ENCODE results near the gene CACNB2. TPM values are rescaled to one million over a fixed set of nuclear protein-coding genes. Genes with fewer than 3 reads are reported as not detected.

CACNB2 gene
- total and polyA plus RNA-seq, 10 of the 15 experiments (the other 5 are each of a cell fraction or from before 2014, with no cell fraction given), result 0.62 to 8.1 (median 1.2) TPM

GRCh38 chr10:18554479-18554878, 414.3 kb downstream of the CACNB2 start:
- POLR2A ChIA-PET, result no interaction called here
- Histone ChIP-seq H3K27me3 (replicated peaks in 1 of 2; ENCODE audit: control insufficient read depth in 2 of 2, insufficient read depth in 2 of 2, low read length in 1 of 2) (no peaks in the 10 kb centered on the region), H3K4me3 (no peak overlapping the region), H3K9ac (ENCODE audit: control insufficient read depth, insufficient read depth, low read length) (no peak overlapping the region), H3K79me2 (ENCODE audit: control insufficient read depth, insufficient read depth, low read length) (no peaks in the 10 kb centered on the region), H3K9me3 (replicated peaks; ENCODE audit: control insufficient read depth, insufficient read depth, low read length) (no peaks in the 10 kb centered on the region; the same call in 2 of the 3 replicates), H3K36me3 (ENCODE audit: control insufficient read depth in 2 of 2, insufficient read depth in 2 of 2, low read length in 1 of 2) (peaks cover 0 to 4% of the 10 kb centered on the region in 2 experiments; a peak in 2 of 4 replicates), H4K20me1 (ENCODE audit: control insufficient read depth, insufficient read depth) (no peaks in the 10 kb centered on the region), H3K4me2 (ENCODE audit: control insufficient read depth, insufficient read depth) (no peak overlapping the region), H3K4me1 (ENCODE audit: control insufficient read depth, insufficient read depth, low read length) (no peaks in the 10 kb centered on the region), H2AFZ (ENCODE audit: control insufficient read depth, low read depth, low read length) (no peak overlapping the region), H3K27ac (ENCODE audit: control insufficient read depth, insufficient read depth) (no peak overlapping the region)
- ATAC-seq, result no peak
- FAIRE-seq, result no peak
- in situ Hi-C loops (cut with MboI), result no loop called here
- RAD21 ChIA-PET (ENCODE audit: unreplicated experiment), result no interaction called here
- CTCF ChIA-PET, result no interaction called here
- intact Hi-C loops (cut with micrococcal nuclease; ENCODE audit: unreplicated experiment), result no loop called here
- SMC1A ChIA-PET (ENCODE audit: uncharacterized antibody, unreplicated experiment), result no interaction called here
- WGBS (ENCODE audit: insufficient coverage, insufficient replicate concordance, low lambda C conversion rate, missing lambda C conversion rate), result 100% methylated on average over 3 of the region's 3 CpGs
- DNase-seq (ENCODE audit: low read depth, low spot score), result no peak
- BruUV-seq (replicated peaks), result no TSS peak
- TF ChIP-seq KLF5 (IDR thresholded peaks at IDR 0.05; ENCODE audit: partially characterized antibody) (no peak), HDAC6 (IDR thresholded peaks at IDR 0.05; ENCODE audit: unreplicated experiment) (no peak), ZBTB40 (IDR thresholded peaks at IDR 0.05; ENCODE audit: borderline replicate concordance) (no peak), FOS (IDR thresholded peaks at IDR 0.05; ENCODE audit: borderline replicate concordance, extremely low read depth, insufficient read length) (no peak), ZBTB33 (IDR thresholded peaks at IDR 0.05) (no peak), MEF2B (IDR thresholded peaks at IDR 0.05; ENCODE audit: partially characterized antibody, poor library complexity, severe bottlenecking) (no peak), ZNF207 (IDR thresholded peaks at IDR 0.05; ENCODE audit: borderline replicate concordance) (no peak), CREB1 (IDR thresholded peaks at IDR 0.05; ENCODE audit: low read depth) (no peak), EZH2 (IDR thresholded peaks at IDR 0.05; ENCODE audit: borderline replicate concordance, control insufficient read depth, low read depth, low read length) (no peak), RELA (IDR thresholded peaks at IDR 0.05; ENCODE audit: borderline replicate concordance, partially characterized antibody) (no peak), ZNF24 (IDR thresholded peaks at IDR 0.05) (no peak), USF2 (IDR thresholded peaks at IDR 0.05; ENCODE audit: borderline replicate concordance, low read depth, low read length) (no peak), RB1 (IDR thresholded peaks at IDR 0.05; ENCODE audit: borderline replicate concordance) (no peak)

Data from GM12878 (cell line).